ENCODE measurements around the gene FKBP6. TPM values are rescaled to one million over a fixed set of nuclear protein-coding genes. Genes with fewer than 3 reads are reported as not detected.
A peak's percentile ranks its signal among the peaks of the same experiment; 100 is the strongest.
"Not testable (repeated sequence)": the region's sequence is repeated elsewhere in the genome, so short reads cannot be mapped to it uniquely, and the experiment has no call there.

FKBP6 gene
- total and polyA plus RNA-seq, 9 of the 15 experiments (the other 6 are each of a cell fraction or from before 2014, with no cell fraction given) = not detected

DNA sequence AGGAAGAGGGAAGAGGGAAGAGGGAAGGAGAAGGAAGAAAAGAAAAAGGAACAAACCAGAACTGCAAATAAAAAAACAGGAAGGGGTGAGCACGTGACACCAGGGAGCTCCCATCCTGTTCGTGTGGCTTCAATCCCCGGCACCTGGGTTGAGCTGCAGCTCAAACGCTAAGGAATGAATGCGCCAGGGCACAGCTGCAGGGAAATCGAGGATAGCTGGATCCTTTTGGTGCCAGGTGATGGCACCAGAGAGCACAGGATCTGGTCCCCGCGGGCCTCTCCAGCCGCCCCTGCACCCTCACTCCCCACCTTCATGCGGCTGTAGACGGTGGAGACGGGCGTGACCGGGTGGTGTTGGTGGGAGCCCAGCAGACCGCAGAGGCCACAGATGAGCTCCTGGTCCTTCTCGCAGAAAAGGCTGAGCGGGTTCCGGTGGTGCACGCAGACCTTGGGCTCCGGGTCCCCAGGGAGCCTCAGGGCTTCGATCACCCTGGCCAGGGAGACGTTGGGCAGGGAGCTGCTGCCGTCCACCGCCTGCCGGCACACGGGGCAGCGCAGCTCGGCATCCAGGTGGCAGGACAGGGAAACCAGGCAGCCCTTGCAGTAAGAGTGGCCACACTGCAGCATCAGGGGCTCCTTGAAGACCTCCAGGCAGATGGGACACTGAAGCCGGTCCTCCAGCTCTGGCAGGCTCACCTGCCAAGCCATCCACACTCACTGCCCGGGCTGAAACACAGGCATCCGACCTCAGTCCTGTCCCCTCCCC is 3.7 kb upstream of the FKBP6 start (continued):
- TF ChIP-seq BCOR (IDR thresholded peaks at IDR 0.05) (0 out of 2 replicates have a peak, but pooled peaks have one; percentile 24), NR4A1 (CRISPR knock-in tag; IDR thresholded peaks at IDR 0.05) (peak; percentile 29; the same call in 1 of the 2 replicates), TOE1 (IDR thresholded peaks at IDR 0.05; ENCODE audit: borderline replicate concordance) (peak; percentile 72)
- TF ChIP-seq, protein P1, sequence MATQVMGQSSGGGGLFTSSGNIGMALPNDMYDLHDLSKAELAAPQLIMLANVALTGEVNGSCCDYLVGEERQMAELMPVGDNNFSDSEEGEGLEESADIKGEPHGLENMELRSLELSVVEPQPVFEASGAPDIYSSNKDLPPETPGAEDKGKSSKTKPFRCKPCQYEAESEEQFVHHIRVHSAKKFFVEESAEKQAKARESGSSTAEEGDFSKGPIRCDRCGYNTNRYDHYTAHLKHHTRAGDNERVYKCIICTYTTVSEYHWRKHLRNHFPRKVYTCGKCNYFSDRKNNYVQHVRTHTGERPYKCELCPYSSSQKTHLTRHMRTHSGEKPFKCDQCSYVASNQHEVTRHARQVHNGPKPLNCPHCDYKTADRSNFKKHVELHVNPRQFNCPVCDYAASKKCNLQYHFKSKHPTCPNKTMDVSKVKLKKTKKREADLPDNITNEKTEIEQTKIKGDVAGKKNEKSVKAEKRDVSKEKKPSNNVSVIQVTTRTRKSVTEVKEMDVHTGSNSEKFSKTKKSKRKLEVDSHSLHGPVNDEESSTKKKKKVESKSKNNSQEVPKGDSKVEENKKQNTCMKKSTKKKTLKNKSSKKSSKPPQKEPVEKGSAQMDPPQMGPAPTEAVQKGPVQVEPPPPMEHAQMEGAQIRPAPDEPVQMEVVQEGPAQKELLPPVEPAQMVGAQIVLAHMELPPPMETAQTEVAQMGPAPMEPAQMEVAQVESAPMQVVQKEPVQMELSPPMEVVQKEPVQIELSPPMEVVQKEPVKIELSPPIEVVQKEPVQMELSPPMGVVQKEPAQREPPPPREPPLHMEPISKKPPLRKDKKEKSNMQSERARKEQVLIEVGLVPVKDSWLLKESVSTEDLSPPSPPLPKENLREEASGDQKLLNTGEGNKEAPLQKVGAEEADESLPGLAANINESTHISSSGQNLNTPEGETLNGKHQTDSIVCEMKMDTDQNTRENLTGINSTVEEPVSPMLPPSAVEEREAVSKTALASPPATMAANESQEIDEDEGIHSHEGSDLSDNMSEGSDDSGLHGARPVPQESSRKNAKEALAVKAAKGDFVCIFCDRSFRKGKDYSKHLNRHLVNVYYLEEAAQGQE (IDR thresholded peaks at IDR 0.05; ENCODE audit: borderline replicate concordance) = peak; percentile 65; the same call in 1 of the 2 replicates
- TF ChIP-seq, protein P1 (CRISPR knock-in tag; IDR thresholded peaks at IDR 0.05; ENCODE audit: low read depth) = not testable (repeated sequence)
- TF ChIP-seq NR4A1 (tag; IDR thresholded peaks at IDR 0.05); TOE1 (CRISPR knock-in tag; IDR thresholded peaks at IDR 0.05; ENCODE audit: borderline replicate concordance, low read depth): not testable (repeated sequence)
- TF ChIP-seq, protein P2, sequence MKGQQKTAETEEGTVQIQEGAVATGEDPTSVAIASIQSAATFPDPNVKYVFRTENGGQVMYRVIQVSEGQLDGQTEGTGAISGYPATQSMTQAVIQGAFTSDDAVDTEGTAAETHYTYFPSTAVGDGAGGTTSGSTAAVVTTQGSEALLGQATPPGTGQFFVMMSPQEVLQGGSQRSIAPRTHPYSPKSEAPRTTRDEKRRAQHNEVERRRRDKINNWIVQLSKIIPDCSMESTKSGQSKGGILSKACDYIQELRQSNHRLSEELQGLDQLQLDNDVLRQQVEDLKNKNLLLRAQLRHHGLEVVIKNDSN (CRISPR knock-in tag; IDR thresholded peaks at IDR 0.05) = peak; percentile 54; the same call in 1 of the 2 replicates

GRCh38 chr7:73325424-73325823 is 2.5 kb upstream of the FKBP6 start:
- H3K4me3 ChIP-seq; H3K79me2 ChIP-seq (ENCODE audit: control insufficient read depth, insufficient read depth, low read length); intact Hi-C loops (cut with micrococcal nuclease); H3K9ac ChIP-seq (ENCODE audit: insufficient read depth in 1 of 2, low read depth in 2 of 2, low read length in 2 of 2); H3K4me1 ChIP-seq (replicated peaks in 1 of 2; ENCODE audit: control insufficient read depth in 2 of 2, insufficient read depth in 2 of 2, low read length in 2 of 2); H4K20me1 ChIP-seq (replicated peaks; ENCODE audit: control insufficient read depth, insufficient read depth, low read length); BruUV-seq (replicated peaks); H3K27ac ChIP-seq (ENCODE audit: extremely low read depth, low read depth, low read length); ATAC-seq; H3K4me2 ChIP-seq (ENCODE audit: insufficient read depth, low read length); H3K9me3 ChIP-seq (replicated peaks; ENCODE audit: control insufficient read depth, insufficient read depth, low read depth, low read length); H2AFZ ChIP-seq (ENCODE audit: low read depth, low read length); DNase-seq (ENCODE audit: extremely low read depth in 1 of 4, low spot score in 3 of 4); in situ Hi-C loops (cut with MboI); CTCF ChIA-PET (ENCODE audit: low intra/inter-chr PET ratio); FAIRE-seq; H3K36me3 ChIP-seq (ENCODE audit: control insufficient read depth, insufficient read depth, low read length); H3K9me1 ChIP-seq (ENCODE audit: control insufficient read depth, insufficient read depth, low read length): not testable (repeated sequence)
- peaks cover 29 to 56% of the 10 kb centered on the region in 2 experiments for H3K27me3 ChIP-seq (ENCODE audit: control insufficient read depth in 2 of 2, insufficient read depth in 2 of 2, low read length in 2 of 2)
- POLR2A ChIA-PET = interaction anchor here (0.6 to 1.2 kb wide), 2 partner anchors 11 to 791 kb away, joined by 3 to 4 read pairs; no protein-coding TSS in a partner anchor
- WGBS (ENCODE audit: insufficient coverage, low coverage, missing lambda C conversion rate) = 5% methylated on average over 6 of the region's 6 CpGs
